H1 (cell line): ENCODE data around the gene PHLDA3. TPM values are rescaled to one million over a fixed set of nuclear protein-coding genes. Genes with fewer than 3 reads are reported as not detected.
A peak's percentile ranks its signal among the peaks of the same experiment; 100 is the strongest.

Experiments
- CTCF ChIA-PET: fragments of 300-600 bp; sonication (Branson Sonifier 250); formaldehyde crosslinking; loops from one replicate; lab custom pipeline; 2021; ENCODE audit not compliant: partially characterized antibody; lab: Charles Lee
- POLR2A ChIA-PET: fragments of 300-600 bp; sonication (Branson Sonifier 250); formaldehyde crosslinking; loops from one replicate; lab custom pipeline; 2021; ENCODE audit warnings: inconsistent platforms; ENCODE audit not compliant: partially characterized antibody; lab: Charles Lee
- DNase-seq, 2 experiments: peaks; one replicate each; pipeline versions ENCODE4 v3.0.0 to v3.0.0-alpha.2; 2010 to 2022; ENCODE audit warnings: low spot score in 2 of 2, low read depth in 1 of 2, mixed read lengths in 1 of 2
- FAIRE-seq: peaks from 2 replicates; lab custom pipeline; 2011; peaks lifted over from hg19 to GRCh38; lab: Jason Lieb, UNC
- H2AFZ ChIP-seq: 2 replicates; pipeline ENCODE4 v1.8.1; 2012; ENCODE audit warnings: low read length, inconsistent platforms
- H2AK5ac ChIP-seq: 2 replicates; pipeline ENCODE4 v1.6.1; 2013; ENCODE audit warnings: low read depth, low read length
- H2BK120ac ChIP-seq: replicated peaks from 2 replicates; pipeline ENCODE3; 2013; ENCODE audit warnings: low read depth, low read length, inconsistent platforms
- H2BK12ac ChIP-seq: 2 replicates; pipeline ENCODE4 v1.6.1; 2013; ENCODE audit warnings: low read depth, low read length
- H2BK15ac ChIP-seq: 2 replicates; pipeline ENCODE4 v1.6.1; 2013; ENCODE audit warnings: low read length
- H2BK20ac ChIP-seq: 2 replicates; pipeline ENCODE4 v1.6.1; 2013; ENCODE audit warnings: low read length
- H2BK5ac ChIP-seq: 2 replicates; pipeline ENCODE4 v1.6.1; 2013; ENCODE audit warnings: low read depth, low read length
- H3K14ac ChIP-seq: 2 replicates; pipeline ENCODE4 v1.6.1; 2013; ENCODE audit warnings: inconsistent platforms; ENCODE audit not compliant: insufficient read length
- H3K18ac ChIP-seq: 2 replicates; pipeline ENCODE4 v1.6.1; 2013; ENCODE audit warnings: low read length; ENCODE audit errors: extremely low read depth
- H3K23ac ChIP-seq: 2 replicates; pipeline ENCODE4 v1.6.1; 2013; ENCODE audit warnings: inconsistent platforms; ENCODE audit not compliant: insufficient read length
- H3K23me2 ChIP-seq: 2 replicates; pipeline ENCODE4 v1.6.1; 2013; ENCODE audit warnings: low read depth, low read length
- H3K27ac ChIP-seq: 2 replicates; pipeline ENCODE4 v1.6.1; 2011; ENCODE audit warnings: low read depth, low read length, inconsistent platforms
- H3K27me3 ChIP-seq, 4 experiments: replicated peaks in 1 of 4; 1 replicate in 1 of 4; 2 replicates in 3 of 4; pipeline versions ENCODE4 v1.6.1 to v1.8.1; 2011 to 2013; ENCODE audit warnings: low read length in 3 of 4, mild to moderate bottlenecking in 3 of 4, inconsistent platforms in 2 of 4, mixed read lengths in 2 of 4, moderate library complexity in 1 of 4; ENCODE audit not compliant: control insufficient read depth in 3 of 4, insufficient read depth in 3 of 4; ENCODE audit errors: extremely low read depth in 1 of 4
- H3K36me3 ChIP-seq, 4 experiments: 2 replicates each; pipeline versions ENCODE4 v1.6.1 to v1.8.1; 2011 to 2013; ENCODE audit warnings: mild to moderate bottlenecking in 4 of 4, low read length in 3 of 4, moderate library complexity in 2 of 4, control low read depth in 1 of 4, inconsistent platforms in 1 of 4; ENCODE audit not compliant: insufficient read depth in 4 of 4, control insufficient read depth in 2 of 4
- H3K4ac ChIP-seq: replicated peaks from 2 replicates; pipeline ENCODE3; 2013; ENCODE audit warnings: low read length, low read depth, mixed read lengths, inconsistent platforms; ENCODE audit not compliant: insufficient read length
- H3K4me1 ChIP-seq, 4 experiments: replicated peaks in 1 of 4; 1 replicate in 1 of 4; 2 replicates in 3 of 4; pipeline versions ENCODE4 v1.6.1 to v1.8.1; 2011 to 2013; ENCODE audit warnings: low read length in 3 of 4, inconsistent platforms in 2 of 4, mixed read lengths in 1 of 4; ENCODE audit not compliant: insufficient read depth in 4 of 4, control insufficient read depth in 3 of 4
- H3K4me2 ChIP-seq, 2 experiments: 2 replicates each; pipeline versions ENCODE4 v1.6.1 to v1.8.1; 2011 to 2013; ENCODE audit warnings: low read depth in 2 of 2, low read length in 2 of 2, control low read depth in 1 of 2, inconsistent platforms in 1 of 2, mild to moderate bottlenecking in 1 of 2; ENCODE audit not compliant: insufficient read depth in 1 of 2
- H3K4me3 ChIP-seq, 4 experiments: fragments of 200-600, 300-600 bp in 1 of 4; sonication (generic), shearing (Covaris generic), sonication (Bioruptor Twin) in 1 of 4; 2 replicates each; pipeline versions ENCODE4 v1.5.1 to v1.8.1; 2011 to 2016; ENCODE audit warnings: low read length in 4 of 4, low read depth in 3 of 4, control low read depth in 2 of 4, inconsistent platforms in 2 of 4, mild to moderate bottlenecking in 2 of 4, mixed read lengths in 1 of 4, moderate library complexity in 1 of 4; ENCODE audit not compliant: insufficient read depth in 2 of 4; ENCODE audit errors: extremely low read depth in 1 of 4
- H3K56ac ChIP-seq: replicated peaks from 2 replicates; pipeline ENCODE3; 2013; ENCODE audit warnings: low read depth, mild to moderate bottlenecking, mixed read lengths, low read length, inconsistent platforms; ENCODE audit not compliant: insufficient read length
- H3K79me1 ChIP-seq: 2 replicates; pipeline ENCODE4 v1.6.1; 2013; ENCODE audit warnings: low read depth, low read length, control low read depth
- H3K79me2 ChIP-seq, 2 experiments: 2 replicates each; pipeline versions ENCODE4 v1.6.1 to v1.8.1; 2012 to 2013; ENCODE audit warnings: low read length in 2 of 2, mild to moderate bottlenecking in 2 of 2, inconsistent platforms in 1 of 2; ENCODE audit not compliant: insufficient read depth in 2 of 2, control insufficient read depth in 1 of 2
- H3K9ac ChIP-seq, 4 experiments: replicated peaks in 1 of 4; 1 replicate in 1 of 4; 2 replicates in 3 of 4; pipeline versions ENCODE4 v1.6.1 to v1.8.1; 2011 to 2013; ENCODE audit warnings: low read depth in 3 of 4, low read length in 3 of 4, control low read depth in 2 of 4, mild to moderate bottlenecking in 2 of 4, moderate library complexity in 2 of 4, inconsistent platforms in 1 of 4; ENCODE audit errors: extremely low read depth in 1 of 4
- H3K9me3 ChIP-seq, 2 experiments: 2 replicates each; pipeline versions ENCODE4 v1.6.1 to v1.8.1; 2012 to 2013; ENCODE audit warnings: mild to moderate bottlenecking in 2 of 2, moderate library complexity in 2 of 2, control low read depth in 1 of 2, inconsistent platforms in 1 of 2, low read depth in 1 of 2, low read length in 1 of 2, mixed read lengths in 1 of 2; ENCODE audit not compliant: insufficient read depth in 2 of 2
- H4K20me1 ChIP-seq, 2 experiments: replicated peaks in 1 of 2; 2 replicates each; pipeline versions ENCODE3 to v1.8.1; 2011 to 2013; ENCODE audit warnings: inconsistent platforms in 2 of 2, low read length in 2 of 2, mild to moderate bottlenecking in 1 of 2; ENCODE audit not compliant: insufficient read depth in 2 of 2, control insufficient read depth in 1 of 2
- H4K5ac ChIP-seq: 2 replicates; pipeline ENCODE4 v1.6.1; 2013; ENCODE audit warnings: low read length, low read depth, mixed read lengths, inconsistent platforms; ENCODE audit not compliant: insufficient read length
- H4K8ac ChIP-seq: 2 replicates; pipeline ENCODE4 v1.8.0; 2013; ENCODE audit warnings: mild to moderate bottlenecking, moderate library complexity, low read length, inconsistent platforms; ENCODE audit not compliant: insufficient read depth; ENCODE audit errors: extremely low read depth
- H4K91ac ChIP-seq: replicated peaks from 2 replicates; pipeline ENCODE3; 2013; ENCODE audit warnings: low read length, mixed read lengths, inconsistent platforms; ENCODE audit not compliant: insufficient read length
- SIRT6 ChIP-seq: IDR thresholded peaks from one replicate; pipeline ENCODE4 v1.7.1; 2012; ENCODE audit warnings: low read length, inconsistent platforms
- WGBS, 2 experiments: shearing (Covaris generic) in 1 of 2; methylation state at CpG; one replicate each; pipeline versions ENCODE4 v1.1.6 to v1.1.7; 2013 to 2015; ENCODE audit warnings: low lambda C conversion rate in 2 of 2, mixed read lengths in 2 of 2, inconsistent platforms in 1 of 2, low coverage in 1 of 2, missing lambda C conversion rate in 1 of 2; ENCODE audit not compliant: insufficient replicate concordance in 2 of 2, insufficient coverage in 1 of 2, insufficient read length in 1 of 2; ENCODE audit errors: extremely low coverage in 1 of 2, missing lambda C conversion rate in 1 of 2; 5-methylcytosine and 5-hydroxymethylcytosine counted together
- polyA plus RNA-seq, 7 experiments: library from polyadenylated mRNA; depleted of rRNA in 3 of 7; stranded (reverse) in 5 of 7; unstranded in 2 of 7; fragments of >200 nt in 5 of 7; fragments of 200-250 nt in 2 of 7; gene quantifications; 1 replicate in 5 of 7; 2 replicates in 1 of 7; 4 replicates in 1 of 7; pipeline versions ENCODE4 v1.2.1 to v1.2.3, GENCODE V29; 2011 to 2013; ENCODE audit warnings: missing spikeins in 2 of 7, mixed read lengths in 2 of 7
- total RNA-seq: library from RNA; stranded (reverse); fragmentation: NEBNext Ultra II Directional; extraction: Animal tissue kit (Norgen Biotek cat#: 25700); gene quantifications from 2 replicates; pipeline ENCODE4 v1.2.1, GENCODE V29; 2021

PHLDA3 gene
- total and polyA plus RNA-seq, 2 of the 8 experiments (the other 6 are each of a cell fraction or from before 2014, with no cell fraction given), result 25.5 to 27.5 TPM

- H3K79me2 ChIP-seq, result peaks cover 3 to 17% of the 10 kb centered on the region in 2 experiments; a peak in 2 of 4 replicates
- no peak overlapping the region for H3K23ac ChIP-seq
- H3K79me1 ChIP-seq, result peaks cover 11% of the 10 kb centered on the region
- H2BK120ac ChIP-seq, result no peak overlapping the region
- H2AFZ ChIP-seq, result no peak overlapping the region
- H2BK12ac ChIP-seq, result no peak overlapping the region
- no peak overlapping the region for H2AK5ac ChIP-seq
- H4K20me1 ChIP-seq, result peaks cover 0 to 12% of the 10 kb centered on the region in 2 experiments
- peak overlapping the region; percentile 49 to 91 for H3K4me2 ChIP-seq
- H3K23me2 ChIP-seq, result peaks cover 16% of the 10 kb centered on the region
- H3K4me3 ChIP-seq, result peak overlapping the region in 1 of 4 experiments; percentile 10; a peak in 3 of 8 replicates
- FAIRE-seq (no peak), DNase-seq (no peak)
- H3K9ac ChIP-seq, result no peak overlapping the region
- peaks cover 0 to 19% (median 13%) of the 10 kb centered on the region in 4 experiments; a peak in 6 of 7 replicates for H3K4me1 ChIP-seq
- H2BK20ac ChIP-seq, result no peak overlapping the region
- ChIA-PET CTCF (interaction anchor here (0.6 to 12.7 kb wide), 9 partner anchors 10 to 47 kb away, joined by 3 to 155 read pairs (median 4); no protein-coding TSS in a partner anchor), POLR2A (interaction anchor here (1.4 to 2.3 kb wide), 2 partner anchors 15 to 17 kb away, joined by 7 to 9 read pairs; no protein-coding TSS in a partner anchor)
- WGBS, 2 experiments, result 83% methylated on average over 2 of the region's 3 CpGs; no CpG with 5 or more reads in 1 of the 2 experiments
- peaks cover 3 to 12% (median 6%) of the 10 kb centered on the region in 4 experiments; a peak in 4 of 8 replicates for H3K36me3 ChIP-seq
- no peak overlapping the region for H2BK15ac ChIP-seq
- no peak overlapping the region for H3K14ac ChIP-seq
- H3K27me3 ChIP-seq, result peaks cover 5 to 30% (median 27%) of the 10 kb centered on the region in 4 experiments
- no peak overlapping the region for H3K18ac ChIP-seq
- no peak overlapping the region for H3K27ac ChIP-seq
- no peak overlapping the region; the same call in 1 of the 2 replicates for H4K8ac ChIP-seq
- H3K56ac ChIP-seq, result no peak overlapping the region
- no peak overlapping the region for H2BK5ac ChIP-seq
- no peaks in the 10 kb centered on the region for H3K9me3 ChIP-seq
- H3K4ac ChIP-seq, result no peak overlapping the region
- TF ChIP-seq SIRT6, result no peak
- H4K91ac ChIP-seq, result no peak overlapping the region
- H4K5ac ChIP-seq, result no peak overlapping the region
These were observed 2.5 kb downstream of the PHLDA3 start for GRCh38 chr1:201466492-201466891.
